B cell (primary cell): Measurements from ENCODE around the gene CST9L.

Experiments used
- CTCF ChIP-seq: fragments of 200-600 bp; IDR thresholded peaks from one replicate; pipeline ENCODE4 v1.8.0; 2022; ENCODE audit warnings: antibody characterized with exemption, mild to moderate bottlenecking
- EZH2 ChIP-seq: IDR thresholded peaks from 2 replicates; pipeline ENCODE4 v1.6.1; 2012; ENCODE audit warnings: borderline replicate concordance, low read depth, mild to moderate bottlenecking, moderate library complexity, low read length; ENCODE audit not compliant: insufficient read depth, poor library complexity, severe bottlenecking

- TF ChIP-seq CTCF (no peak), EZH2 (no peak)
Measured at GRCh38 chr20:23528867-23529431, 39.3 kb downstream of the CST9L start.
